HG03354 (cell line): ENCODE results near the gene KRTAP9-8.
"Not testable (repeated sequence)": the region's sequence is repeated elsewhere in the genome, so short reads cannot be mapped to it uniquely, and the experiment has no call there.

Experiments
- ATAC-seq: cut with Tn5 transposase; IDR thresholded peaks from one replicate; pipeline ENCODE4 v1.9.1; 2021; ENCODE audit warnings: mild to moderate bottlenecking; ENCODE audit not compliant: unreplicated experiment, poor library complexity, severe bottlenecking

The KRTAP9-8 gene

GRCh38 chr17:41237949-41238437 is at the start of gene KRTAP9-8:
Gene KRTAP9-8 (plus strand): TSS chr17:41237999. CDS start chr17:41238052, 53 bp downstream.
- ATAC-seq, result not testable (repeated sequence)

GRCh38 chr17:41189837-41190318 is 47.9 kb upstream of the KRTAP9-8 start, which contains the start of gene KRTAP9-1:
Gene KRTAP9-1 (plus strand): TSS chr17:41189887. CDS start chr17:41189887, 0 bp downstream.
- ATAC-seq, result not testable (repeated sequence)

- ATAC-seq, result no peak
Observed at GRCh38 chr17:41190328-41190727, 47.5 kb upstream of the KRTAP9-8 start.

GRCh38 chr17:41196068-41196467 is 41.7 kb upstream of the KRTAP9-8 start:
- no peak for ATAC-seq

GRCh38 chr17:41199421-41200078 is 38.2 kb upstream of the KRTAP9-8 start:
- ATAC-seq, result no peak

- ATAC-seq, result no peak
Observed at GRCh38 chr17:41211845-41212466, 25.8 kb upstream of the KRTAP9-8 start.

GRCh38 chr17:41212524-41213169 is 25.2 kb upstream of the KRTAP9-8 start:
- ATAC-seq, result no peak

GRCh38 chr17:41215681-41216080 is 22.1 kb upstream of the KRTAP9-8 start:
- ATAC-seq, result no peak

GRCh38 chr17:41223821-41224220 is 14.0 kb upstream of the KRTAP9-8 start:
- ATAC-seq, result no peak

GRCh38 chr17:41226051-41226450 is 11.7 kb upstream of the KRTAP9-8 start:
- ATAC-seq, result no peak

GRCh38 chr17:41226598-41227095 is 11.2 kb upstream of the KRTAP9-8 start, which contains the start of gene KRTAP9-2:
Gene KRTAP9-2 (plus strand): TSS chr17:41226648. CDS start chr17:41226655, 7 bp downstream.
- not testable (repeated sequence) for ATAC-seq

GRCh38 chr17:41230094-41230493 is 7.7 kb upstream of the KRTAP9-8 start:
- ATAC-seq, result no peak

GRCh38 chr17:41231731-41232130 is 6.1 kb upstream of the KRTAP9-8 start:
- no peak for ATAC-seq

- ATAC-seq, result not testable (repeated sequence)
Observed at GRCh38 chr17:41232399-41233105, 5.2 kb upstream of the KRTAP9-8 start, which contains the start of gene KRTAP9-3. Gene KRTAP9-3 (plus strand): TSS chr17:41232449. CDS start chr17:41232502, 53 bp downstream.

GRCh38 chr17:41237116-41237515 is 683 bp upstream of the KRTAP9-8 start:
- ATAC-seq, result not testable (repeated sequence)

GRCh38 chr17:41246995-41247787 is 9.4 kb downstream of the KRTAP9-8 start:
- ATAC-seq, result not testable (repeated sequence)

- not testable (repeated sequence) for ATAC-seq
Observed at GRCh38 chr17:41249637-41250240, 11.9 kb downstream of the KRTAP9-8 start, which contains the start of gene KRTAP9-4. Gene KRTAP9-4 (plus strand): TSS chr17:41249687. CDS start chr17:41249721, 34 bp downstream.

GRCh38 chr17:41251261-41251660 is 13.5 kb downstream of the KRTAP9-8 start:
- ATAC-seq, result no peak
